ENCODE measurements around the gene MUC6. TPM values are rescaled to one million over a fixed set of nuclear protein-coding genes. Genes with fewer than 3 reads are reported as not detected.

MUC6 gene
- total and polyA plus RNA-seq, 2 donors (not counting 3 experiments of a cell fraction or from before 2014, with no cell fraction given) = not detected

DNA sequence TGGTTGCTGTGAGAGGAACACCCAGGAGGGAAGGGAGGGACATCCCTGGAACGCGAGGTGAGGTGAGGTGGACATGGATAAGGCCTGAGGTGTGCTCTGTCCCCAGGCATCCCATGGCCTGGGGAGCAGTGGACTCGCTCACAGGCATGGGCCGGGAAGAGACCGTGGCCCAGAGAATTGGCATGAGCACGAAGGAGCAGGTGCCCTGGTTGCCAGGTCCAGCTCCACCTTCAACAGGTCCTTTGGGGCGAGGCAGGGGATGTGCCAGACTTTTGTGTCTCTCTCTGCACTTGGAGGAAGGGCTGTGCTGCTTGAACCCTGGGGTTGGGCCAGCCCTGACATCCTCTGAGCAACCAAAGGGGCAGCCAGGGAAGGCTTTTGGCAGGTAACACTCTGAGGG, 21.5 kb downstream of the MUC6 start:
- FAIRE-seq (no peak), DNase-seq (ENCODE audit: low read depth, low spot score) (no peak)
- intact Hi-C loops (cut with micrococcal nuclease) = no loop called here
- ChIA-PET CTCF (no interaction called here), POLR2A (no interaction called here)
- Histone ChIP-seq H3K79me2 (ENCODE audit: control insufficient read depth, insufficient read depth, low read length) (no peaks in the 10 kb centered on the region), H3K9me1 (replicated peaks; ENCODE audit: control insufficient read depth, extremely low read depth, insufficient read depth, low read length) (no peaks in the 10 kb centered on the region), H3K27ac (ENCODE audit: insufficient read depth, low read depth, low read length) (no peak overlapping the region), H3K4me2 (ENCODE audit: insufficient read depth, low read length) (no peak overlapping the region), H3K9me3 (replicated peaks; ENCODE audit: control insufficient read depth, insufficient read depth, low read length) (no peaks in the 10 kb centered on the region), H3K27me3 (ENCODE audit: control insufficient read depth in 2 of 2, insufficient read depth in 2 of 2, low read length in 2 of 2) (no peaks in the 10 kb centered on the region), H3K9ac (replicated peaks; ENCODE audit: extremely low read depth, insufficient read depth, low read length) (no peak overlapping the region), H3K4me1 (ENCODE audit: control insufficient read depth, extremely low read depth, insufficient read depth, low read length) (no peaks in the 10 kb centered on the region), H3K4me3 (replicated peaks in 1 of 3; ENCODE audit: insufficient read depth in 1 of 3, low read depth in 1 of 3, low read length in 3 of 3) (no peak overlapping the region), H3K36me3 (ENCODE audit: control insufficient read depth in 2 of 2, extremely low read depth in 1 of 2, insufficient read depth in 2 of 2, low read length in 2 of 2) (peaks cover 4 to 18% of the 10 kb centered on the region in 2 experiments), H4K20me1 (replicated peaks; ENCODE audit: control insufficient read depth, extremely low read depth, insufficient read depth, low read length) (no peaks in the 10 kb centered on the region), H2AFZ (ENCODE audit: low read depth, low read length) (no peak overlapping the region)
- dilution Hi-C loops (cut with MboI; ENCODE audit: extremely low pct_ligation_motif_present, low sequenced_read_pairs) = no loop called here
- TF ChIP-seq, protein P1, sequence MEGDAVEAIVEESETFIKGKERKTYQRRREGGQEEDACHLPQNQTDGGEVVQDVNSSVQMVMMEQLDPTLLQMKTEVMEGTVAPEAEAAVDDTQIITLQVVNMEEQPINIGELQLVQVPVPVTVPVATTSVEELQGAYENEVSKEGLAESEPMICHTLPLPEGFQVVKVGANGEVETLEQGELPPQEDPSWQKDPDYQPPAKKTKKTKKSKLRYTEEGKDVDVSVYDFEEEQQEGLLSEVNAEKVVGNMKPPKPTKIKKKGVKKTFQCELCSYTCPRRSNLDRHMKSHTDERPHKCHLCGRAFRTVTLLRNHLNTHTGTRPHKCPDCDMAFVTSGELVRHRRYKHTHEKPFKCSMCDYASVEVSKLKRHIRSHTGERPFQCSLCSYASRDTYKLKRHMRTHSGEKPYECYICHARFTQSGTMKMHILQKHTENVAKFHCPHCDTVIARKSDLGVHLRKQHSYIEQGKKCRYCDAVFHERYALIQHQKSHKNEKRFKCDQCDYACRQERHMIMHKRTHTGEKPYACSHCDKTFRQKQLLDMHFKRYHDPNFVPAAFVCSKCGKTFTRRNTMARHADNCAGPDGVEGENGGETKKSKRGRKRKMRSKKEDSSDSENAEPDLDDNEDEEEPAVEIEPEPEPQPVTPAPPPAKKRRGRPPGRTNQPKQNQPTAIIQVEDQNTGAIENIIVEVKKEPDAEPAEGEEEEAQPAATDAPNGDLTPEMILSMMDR (IDR thresholded peaks at IDR 0.05; ENCODE audit: extremely low read depth in 1 of 2, insufficient read depth in 1 of 2, low read depth in 1 of 2, low read length in 2 of 2) = no peak
- TF ChIP-seq, protein P2, sequence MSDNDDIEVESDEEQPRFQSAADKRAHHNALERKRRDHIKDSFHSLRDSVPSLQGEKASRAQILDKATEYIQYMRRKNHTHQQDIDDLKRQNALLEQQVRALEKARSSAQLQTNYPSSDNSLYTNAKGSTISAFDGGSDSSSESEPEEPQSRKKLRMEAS (IDR thresholded peaks at IDR 0.05; ENCODE audit: insufficient read depth, insufficient read length) = no peak
- TF ChIP-seq JUN (IDR thresholded peaks at IDR 0.05; ENCODE audit: borderline replicate concordance, insufficient read depth, insufficient read length, low read depth) (no peak), EZH2 (IDR thresholded peaks at IDR 0.05; ENCODE audit: borderline replicate concordance, low read depth, low read length, severe bottlenecking) (no peak), POLR2A (IDR thresholded peaks at IDR 0.05; ENCODE audit: low read depth, low read length) (no peak), GATA2 (IDR thresholded peaks at IDR 0.05; ENCODE audit: insufficient read depth, insufficient read length, low read depth, low read length) (no peak), MYC (IDR thresholded peaks at IDR 0.05; ENCODE audit: low read depth, low read length) (no peak), FOS (IDR thresholded peaks at IDR 0.05; ENCODE audit: borderline replicate concordance, insufficient read depth, low read length) (no peak), POLR2AphosphoS5 (IDR thresholded peaks at IDR 0.05; ENCODE audit: insufficient read depth, low read depth, low read length) (no peak)
- BruUV-seq (replicated peaks) = no TSS peak
